ENCODE measurements around the gene CTXN1.
"Not testable (repeated sequence)": the region's sequence is repeated elsewhere in the genome, so short reads cannot be mapped to it uniquely, and the experiment has no call there.

The CTXN1 gene

DNA sequence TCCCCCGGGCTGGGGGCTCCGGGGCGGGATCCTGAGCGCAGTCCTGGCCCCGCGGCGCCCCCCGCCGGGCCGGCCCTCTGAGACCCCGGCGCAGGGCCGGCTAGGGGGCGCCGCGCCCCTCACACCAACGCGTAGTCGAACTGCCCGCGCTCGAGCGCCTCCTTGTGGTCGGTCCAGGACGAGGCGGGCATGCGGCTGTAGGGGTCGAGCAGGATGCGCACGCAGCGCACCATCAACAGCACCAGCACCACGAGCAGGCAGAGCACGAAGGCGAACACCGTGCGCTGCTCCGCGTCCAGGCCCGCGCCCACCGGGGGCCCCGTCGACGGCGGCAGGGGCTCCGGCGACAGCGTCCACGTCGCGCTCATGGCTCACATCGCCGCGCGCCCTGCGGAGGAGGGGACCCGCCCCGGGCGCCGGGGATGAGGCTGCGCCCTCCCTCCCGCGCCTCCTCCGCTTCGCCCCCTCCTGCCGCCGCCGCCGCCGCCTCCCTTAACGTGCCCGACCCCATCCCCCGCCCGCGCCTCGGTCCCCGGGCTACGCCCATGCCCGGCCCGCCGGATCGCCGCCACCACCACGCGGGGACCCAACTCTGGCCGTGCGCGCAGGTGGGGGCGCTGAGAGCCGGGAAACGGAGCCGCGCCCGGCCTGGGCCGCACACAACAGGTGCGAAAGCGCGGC lies 624 bp downstream of the CTXN1 start:
- peak; percentile 89 for DNase-seq (ENCODE audit: low spot score)

DNA sequence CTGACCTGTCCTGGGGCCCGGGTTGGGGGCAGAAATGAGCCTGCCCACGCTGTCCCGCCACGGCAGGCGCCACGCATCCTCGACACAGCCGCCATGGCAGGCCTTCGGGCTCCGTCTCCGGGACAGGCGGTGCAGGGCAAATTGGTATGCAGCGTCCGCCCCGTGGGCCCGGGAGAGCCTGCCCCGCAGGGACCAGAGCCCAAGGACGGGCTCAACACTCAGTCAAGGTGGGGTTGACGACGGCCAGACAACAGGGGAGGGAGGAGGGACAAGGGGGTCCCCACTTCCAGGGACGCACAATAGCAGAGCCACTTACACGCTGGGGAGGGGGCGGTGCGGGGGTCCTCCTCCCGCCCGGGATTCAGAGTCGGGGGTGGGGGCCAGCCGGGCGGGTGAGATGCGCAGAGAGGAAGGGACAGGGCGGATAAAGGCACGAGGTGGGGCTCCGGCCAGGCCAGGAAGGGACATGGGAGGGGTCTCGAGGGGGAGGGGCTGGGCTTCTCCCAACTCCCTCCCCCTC lies 1.2 kb downstream of the CTXN1 start:
- no peak for DNase-seq (ENCODE audit: low spot score)

- DNase-seq (ENCODE audit: low spot score), result no peak
Observed at GRCh38 chr19:7924241-7924640, 1.7 kb downstream of the CTXN1 start.

DNA sequence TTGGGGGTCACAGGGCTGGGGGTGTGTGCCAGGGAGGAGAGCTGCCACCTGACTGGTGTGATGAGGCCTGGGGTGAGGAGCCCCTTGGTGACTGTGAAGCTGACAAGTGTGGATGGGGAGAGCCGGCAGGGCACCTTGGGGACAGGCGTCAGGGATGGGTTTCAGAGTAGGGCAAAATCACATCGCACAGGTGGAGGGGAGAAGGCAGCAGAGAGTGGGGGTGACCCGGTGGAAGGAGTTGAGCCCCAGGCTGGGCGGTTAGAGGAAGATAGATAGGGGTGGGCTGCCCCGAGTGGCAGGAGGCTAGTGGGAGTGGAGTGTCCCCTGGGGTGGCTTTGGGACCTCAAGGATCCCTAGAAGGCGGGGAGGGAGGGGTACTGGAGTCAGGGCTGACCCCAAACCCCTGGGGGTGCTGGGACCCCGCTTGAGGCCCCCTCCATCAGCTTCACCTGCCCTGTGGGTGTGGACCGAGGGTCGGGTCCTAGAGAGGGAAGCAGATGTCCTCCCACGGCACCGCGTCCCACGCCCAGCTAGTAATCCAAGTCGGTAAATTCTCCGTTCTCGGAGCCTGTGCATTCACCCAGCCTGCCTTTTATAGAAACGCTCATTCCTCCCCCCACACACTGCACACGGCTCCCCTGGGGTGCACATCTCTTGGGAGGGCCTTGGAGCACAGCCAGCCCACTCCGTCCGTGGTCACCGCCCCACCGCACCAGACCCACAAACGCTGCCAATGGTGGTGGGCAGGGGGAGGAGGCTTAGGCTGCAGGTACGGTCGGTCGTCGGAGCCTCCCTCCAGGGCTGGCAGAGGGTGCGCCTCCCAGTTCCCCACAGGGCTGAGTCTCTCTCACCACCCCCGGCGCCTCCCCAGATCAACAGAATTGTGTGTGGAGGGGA lies 2.4 kb downstream of the CTXN1 start:
- no peak for DNase-seq (ENCODE audit: low spot score)

GRCh38 chr19:7922836-7923195 lies 3.1 kb downstream of the CTXN1 start:
- DNase-seq (ENCODE audit: low spot score), result no peak

DNA sequence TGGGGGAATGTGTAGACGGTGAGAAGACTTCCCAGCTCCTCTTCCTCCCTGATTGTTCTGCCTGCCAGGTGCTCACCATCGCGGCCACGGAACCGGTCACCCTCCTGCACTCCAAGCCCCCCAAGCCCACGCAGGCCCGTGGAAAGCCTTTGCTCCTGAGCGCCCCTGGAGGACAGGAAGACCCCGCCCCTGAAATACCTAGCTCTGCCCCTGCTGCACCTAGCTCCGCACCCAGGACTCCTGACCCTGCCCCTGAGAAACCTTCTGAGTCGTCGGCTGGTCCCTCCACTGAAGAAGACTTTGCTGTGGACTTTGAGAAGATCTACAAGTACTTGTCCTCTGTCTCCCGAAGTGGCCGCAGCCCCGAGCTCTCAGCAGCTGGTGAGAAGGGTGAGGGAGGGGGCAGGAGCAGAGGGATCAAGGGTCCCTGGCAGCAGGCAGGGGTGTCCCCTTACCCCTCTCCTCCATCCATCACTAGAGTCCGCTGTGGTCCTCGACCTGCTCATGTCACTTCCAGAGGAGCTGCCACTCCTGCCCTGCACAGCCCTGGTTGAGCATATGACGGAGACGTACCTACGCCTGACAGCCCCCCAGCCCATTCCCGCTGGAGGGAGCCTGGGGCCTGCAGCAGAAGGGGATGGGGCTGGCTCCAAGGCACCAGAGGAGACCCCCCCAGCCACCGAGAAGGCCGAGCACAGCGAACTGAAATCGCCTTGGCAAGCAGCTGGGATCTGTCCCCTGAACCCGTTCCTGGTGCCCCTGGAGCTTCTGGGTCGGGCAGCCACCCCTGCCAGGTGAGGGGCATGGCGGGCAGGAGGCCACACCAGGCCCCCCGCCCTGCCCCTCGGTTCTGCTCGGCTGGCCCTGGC lies 3.7 kb downstream of the CTXN1 start:
- DNase-seq (ENCODE audit: low spot score), result no peak

DNA sequence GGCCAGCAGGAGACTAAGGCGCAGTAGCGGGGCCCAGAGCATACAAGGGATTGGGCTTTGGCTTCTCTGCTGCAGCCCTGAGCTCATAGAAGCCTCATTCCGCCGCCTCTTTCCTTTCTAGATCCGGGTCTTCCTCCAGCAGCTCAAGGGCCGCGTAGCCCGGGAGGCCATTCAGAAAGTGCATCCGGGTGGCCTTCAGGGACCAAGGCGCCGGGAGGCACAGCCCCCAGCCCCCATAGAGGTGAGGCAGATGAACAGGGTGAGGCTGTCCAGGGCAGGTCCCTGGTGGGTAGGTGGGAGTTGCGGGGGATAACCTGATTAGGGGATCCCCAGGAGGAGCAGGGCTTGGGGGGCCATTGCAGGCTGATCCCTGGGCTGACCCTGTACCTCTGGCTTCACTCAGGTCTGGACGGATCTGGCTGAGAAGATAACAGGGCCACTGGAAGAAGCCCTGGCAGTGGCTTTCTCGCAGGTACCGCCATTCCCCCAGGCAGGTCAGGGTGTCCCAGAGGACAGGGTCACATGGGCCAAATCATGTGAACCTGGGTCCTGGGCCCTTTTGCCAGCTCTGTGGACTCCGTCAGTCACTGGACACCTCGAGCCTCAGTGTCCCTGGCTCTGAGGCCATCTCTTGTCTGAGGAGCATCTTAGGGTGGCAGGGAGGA lies 4.5 kb downstream of the CTXN1 start:
- DNase-seq (ENCODE audit: low spot score), result no peak

GRCh38 chr19:7920519-7921301 lies 5.2 kb downstream of the CTXN1 start:
- peak; percentile 97 for DNase-seq (ENCODE audit: low spot score)

DNA sequence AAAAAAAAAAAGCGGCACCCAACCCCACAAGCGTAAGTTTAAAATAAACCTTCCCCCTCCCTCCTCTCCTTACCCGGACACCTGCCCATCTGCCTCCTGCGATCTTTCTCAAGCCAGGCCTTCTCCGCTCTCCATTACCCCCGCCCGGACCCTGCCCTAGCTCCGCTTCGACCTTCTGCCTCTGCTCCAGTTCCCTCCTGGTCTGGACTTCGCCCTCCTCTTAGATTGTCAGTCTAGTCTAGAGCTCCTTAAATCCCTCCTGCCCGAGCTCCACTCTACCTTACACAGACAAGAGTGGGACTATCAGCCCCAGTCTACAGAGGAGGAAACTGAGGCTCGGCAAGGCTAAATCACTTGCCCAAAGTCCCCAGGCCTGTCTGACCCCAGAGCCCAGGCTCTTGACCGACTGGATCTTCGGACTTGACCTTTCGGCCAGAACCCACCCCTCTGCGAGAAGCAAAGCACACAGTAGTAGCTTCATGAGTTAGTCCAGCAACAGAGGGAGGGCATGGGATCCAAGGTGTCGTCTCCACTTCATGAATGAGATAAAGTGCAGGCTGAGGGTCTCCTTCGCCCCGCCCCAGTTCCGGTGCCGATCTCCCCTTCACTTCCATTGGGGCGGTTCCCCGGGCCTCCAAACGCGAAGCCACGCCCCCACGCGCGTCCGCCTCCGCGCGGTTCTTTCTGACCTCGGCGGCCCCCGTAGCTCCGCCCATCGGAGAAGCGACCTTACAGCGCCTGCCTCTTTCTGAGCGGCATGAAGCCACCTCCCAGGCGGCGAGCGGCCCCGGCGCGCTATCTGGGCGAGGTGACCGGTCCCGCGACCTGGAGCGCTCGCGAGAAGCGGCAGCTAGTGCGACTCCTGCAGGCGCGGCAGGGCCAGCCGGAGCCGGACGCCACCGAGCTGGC lies 6.1 kb downstream of the CTXN1 start, which contains the start of gene SNAPC2:
SNAPC2 (plus strand) TSS at position 729 of the 909 bp plus-strand sequence; CDS start at position 758, 29 bp downstream.
- peak; percentile 93 for DNase-seq (ENCODE audit: low spot score)

- no peak for DNase-seq (ENCODE audit: low spot score)
Observed at GRCh38 chr19:7918615-7919421, 7.1 kb downstream of the CTXN1 start.

DNA sequence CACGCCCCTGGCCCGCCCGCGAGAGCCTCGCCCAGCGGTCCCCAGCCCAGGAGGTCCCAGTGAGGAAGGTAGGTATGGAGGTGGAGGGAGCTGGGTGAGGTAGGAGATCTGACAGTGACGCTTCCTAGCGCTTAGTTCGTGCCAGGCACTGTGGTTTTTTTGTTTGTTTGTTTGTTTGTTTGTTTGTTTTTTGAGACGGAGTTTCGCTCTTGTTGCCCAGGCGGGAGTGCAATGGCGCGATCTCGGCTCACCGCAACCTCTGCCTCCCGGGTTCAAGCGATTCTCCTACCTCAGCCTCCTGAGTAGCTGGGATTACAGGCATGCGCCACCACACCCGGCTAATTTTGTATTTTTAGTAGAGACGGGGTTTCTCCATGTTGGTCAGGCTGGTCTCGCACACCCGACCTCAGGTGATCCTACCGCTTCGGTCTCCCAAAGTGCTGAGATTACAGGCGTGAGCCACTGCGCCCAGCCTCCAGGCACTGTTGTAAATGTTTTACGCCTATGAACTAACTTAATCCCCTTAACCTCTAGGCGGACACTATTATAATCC lies 7.8 kb downstream of the CTXN1 start:
- not testable (repeated sequence) for DNase-seq (ENCODE audit: low spot score)

DNA sequence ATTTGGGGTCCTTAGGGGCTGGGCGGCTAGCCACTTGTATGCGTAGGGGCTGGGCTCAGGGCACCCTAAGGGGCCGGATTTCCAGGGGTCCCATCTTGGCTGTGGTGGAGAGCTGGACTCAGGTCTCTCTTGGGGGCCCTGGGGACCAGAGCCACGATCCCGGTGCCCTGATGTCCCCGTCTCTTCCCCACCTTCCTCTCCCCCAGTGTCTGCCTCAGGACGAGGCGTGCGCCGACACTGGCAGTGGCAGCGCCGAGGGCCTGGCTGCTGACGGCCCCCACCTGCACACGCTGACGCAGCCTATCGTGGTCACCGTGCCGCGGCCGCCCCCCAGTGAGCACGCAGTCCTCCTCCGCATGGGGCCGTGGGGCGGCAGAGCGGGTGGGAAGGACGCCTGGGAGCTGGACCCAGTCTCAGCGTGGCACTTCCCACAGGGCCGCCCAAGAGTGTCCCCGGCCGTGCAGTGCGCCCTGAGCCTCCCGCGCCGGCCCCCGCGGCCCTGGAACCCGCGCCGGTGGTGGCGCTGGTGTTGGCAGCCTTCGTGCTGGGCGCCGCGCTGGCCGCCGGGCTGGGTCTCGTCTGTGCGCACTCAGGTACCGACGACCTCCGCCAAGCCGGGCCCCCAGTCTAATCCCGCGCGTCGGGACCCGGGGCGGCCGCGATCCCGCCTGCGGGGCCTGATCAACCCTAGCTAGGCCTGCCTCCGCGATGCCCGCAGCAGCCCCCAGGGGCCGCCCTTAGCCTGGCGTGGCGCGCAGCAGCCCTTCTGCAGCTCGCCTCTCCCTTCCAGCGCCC lies 8.5 kb downstream of the CTXN1 start:
- DNase-seq (ENCODE audit: low spot score), result peak; percentile 76

- DNase-seq (ENCODE audit: low spot score), result no peak
Observed at GRCh38 chr19:7916955-7917266, 9.0 kb downstream of the CTXN1 start.

- peak; percentile 43 for DNase-seq (ENCODE audit: low spot score)
Observed at GRCh38 chr19:7916103-7916954, 9.6 kb downstream of the CTXN1 start.

DNA sequence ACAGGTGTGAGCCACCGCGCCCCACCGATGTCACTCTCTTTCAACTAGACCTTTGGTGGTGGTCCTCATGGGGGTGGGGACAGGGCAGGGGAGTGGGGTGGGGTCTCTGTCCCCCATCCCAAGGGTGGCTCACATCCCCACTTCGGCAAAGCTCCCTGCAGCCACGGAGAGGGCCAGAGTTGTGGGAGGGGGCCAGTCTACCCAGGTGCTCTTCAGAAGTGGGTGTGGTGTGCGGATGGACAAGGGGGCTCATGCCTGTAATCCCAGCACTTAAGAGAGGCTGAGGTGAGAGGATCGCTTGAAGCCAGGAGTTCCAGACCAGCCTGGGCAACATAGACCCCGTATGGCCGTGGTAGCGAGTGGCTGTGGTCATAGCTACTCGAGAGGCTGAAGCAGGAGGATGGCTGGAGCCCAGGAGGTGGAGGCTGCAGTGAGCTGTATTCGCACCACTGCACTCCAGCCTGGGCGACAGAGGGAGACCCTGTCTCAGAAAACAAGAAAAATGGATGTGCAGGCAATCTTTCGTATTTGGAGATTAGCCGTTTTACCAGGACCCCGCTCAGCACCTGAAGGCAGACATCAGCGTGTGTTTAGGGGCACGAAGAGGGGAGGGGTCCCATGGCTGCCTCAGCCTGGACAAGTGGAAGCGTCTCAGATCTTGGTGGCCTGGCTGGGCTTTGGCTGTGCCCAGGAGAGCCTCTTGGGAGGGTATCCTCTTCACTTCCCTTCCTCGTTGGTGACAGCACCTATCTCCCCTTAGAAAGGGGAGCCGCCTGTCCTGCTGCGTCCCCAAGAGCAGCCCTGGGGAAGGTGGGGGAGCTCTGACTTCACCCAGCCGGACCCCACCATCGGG lies 10.5 kb downstream of the CTXN1 start:
- no peak for DNase-seq (ENCODE audit: low spot score)

DNA sequence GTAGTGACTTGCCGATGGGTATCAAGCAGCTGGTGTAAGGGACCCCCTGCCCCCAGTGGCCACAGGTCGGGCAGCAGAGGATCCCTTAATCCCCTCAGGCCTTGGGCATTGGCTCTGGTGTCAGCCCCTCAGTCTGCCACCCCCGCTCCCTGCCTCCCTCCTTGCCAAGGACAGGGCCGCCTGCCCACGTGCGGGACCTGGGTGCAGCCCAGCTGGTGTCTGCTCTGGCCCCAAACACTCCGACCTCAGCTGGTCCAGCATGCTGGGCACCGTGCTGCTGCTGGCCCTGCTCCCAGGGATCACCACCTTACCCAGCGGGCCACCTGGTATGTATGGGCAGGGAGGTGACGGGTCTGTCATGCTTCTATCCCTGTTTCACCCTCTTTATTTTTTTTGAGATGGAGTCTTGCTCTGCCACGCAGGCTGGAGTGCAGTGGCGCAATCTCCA lies 11.3 kb downstream of the CTXN1 start, which contains the start of gene TGFBR3L:
TGFBR3L (plus strand) TSS at position 233 of the 448 bp plus-strand sequence.
- DNase-seq (ENCODE audit: low spot score), result no peak
